Measurements from ENCODE around the gene SEMA3B. TPM values are rescaled to one million over a fixed set of nuclear protein-coding genes. Genes with fewer than 3 reads are reported as not detected.
A peak's percentile ranks its signal among the peaks of the same experiment; 100 is the strongest.

SEMA3B gene
- total RNA-seq, 1 donor from 2014 or later = 34.8 TPM

GRCh38 chr3:50235716-50236483, 33.0 kb upstream of the SEMA3B start, which contains the start of gene GNAI2:
TSS of gene GNAI2 (plus strand) at chr3:50236204. CDS start at chr3:50236336, 132 bp downstream.
- TF ChIP-seq CTCF (conservative IDR thresholded peaks at IDR 0.05) = no peak
- Mint-ChIP-seq H3K4me3 (peak within 1 kb of the TSS; percentile 99), H3K4me1 (ENCODE audit: unreplicated experiment) (peaks cover 52% of the 10 kb centered on the region), H3K27me3 (no peaks in the 10 kb centered on the region), H3K27ac (peak within 1 kb of the TSS; percentile 95), H3K9me3 (no peaks in the 10 kb centered on the region), H3K36me3 (peaks cover 4% of the 10 kb centered on the region)
- peak; percentile 98 for DNase-seq (ENCODE audit: extremely low spot score, unreplicated experiment)

GRCh38 chr3:50236484-50237132, 32.3 kb upstream of the SEMA3B start:
- Mint-ChIP-seq H3K4me1 (ENCODE audit: unreplicated experiment) (peaks cover 54% of the 10 kb centered on the region), H3K4me3 (peak overlapping the region; percentile 99), H3K9me3 (no peaks in the 10 kb centered on the region), H3K36me3 (peaks cover 4% of the 10 kb centered on the region), H3K27me3 (no peaks in the 10 kb centered on the region), H3K27ac (peak overlapping the region; percentile 95)
- no peak for TF ChIP-seq CTCF (conservative IDR thresholded peaks at IDR 0.05)
- no peak for DNase-seq (ENCODE audit: extremely low spot score, unreplicated experiment)

- Mint-ChIP-seq H3K4me1 (ENCODE audit: unreplicated experiment) (peaks cover 54% of the 10 kb centered on the region), H3K4me3 (peak overlapping the region; percentile 99), H3K9me3 (no peaks in the 10 kb centered on the region), H3K36me3 (peaks cover 4% of the 10 kb centered on the region), H3K27me3 (no peaks in the 10 kb centered on the region), H3K27ac (peak overlapping the region; percentile 95)
- TF ChIP-seq CTCF (conservative IDR thresholded peaks at IDR 0.05) = no peak
- DNase-seq (ENCODE audit: extremely low spot score, unreplicated experiment) = no peak
Measured at GRCh38 chr3:50237133-50237651, 31.8 kb upstream of the SEMA3B start.

- Mint-ChIP-seq H3K27ac (peak overlapping the region; percentile 95), H3K4me1 (ENCODE audit: unreplicated experiment) (peaks cover 48% of the 10 kb centered on the region), H3K27me3 (no peaks in the 10 kb centered on the region), H3K36me3 (peaks cover 4% of the 10 kb centered on the region), H3K4me3 (peak overlapping the region; percentile 99), H3K9me3 (no peaks in the 10 kb centered on the region)
- TF ChIP-seq CTCF (conservative IDR thresholded peaks at IDR 0.05) = no peak
- no peak for DNase-seq (ENCODE audit: extremely low spot score, unreplicated experiment)
Measured at GRCh38 chr3:50237754-50238548, 31.0 kb upstream of the SEMA3B start.

GRCh38 chr3:50238549-50239026, 30.4 kb upstream of the SEMA3B start:
- DNase-seq (ENCODE audit: extremely low spot score, unreplicated experiment) = no peak
- H3K27ac Mint-ChIP-seq = peak overlapping the region; percentile 54
- peaks cover 4% of the 10 kb centered on the region for H3K36me3 Mint-ChIP-seq
- H3K27me3 Mint-ChIP-seq = no peaks in the 10 kb centered on the region
- TF ChIP-seq CTCF (conservative IDR thresholded peaks at IDR 0.05) = no peak
- H3K4me1 Mint-ChIP-seq (ENCODE audit: unreplicated experiment) = peaks cover 42% of the 10 kb centered on the region
- H3K4me3 Mint-ChIP-seq = peak overlapping the region; percentile 99
- H3K9me3 Mint-ChIP-seq = no peaks in the 10 kb centered on the region

All from type B pancreatic cell (in vitro differentiated cells).